SU-DHL-6 (cell line): Measurements from ENCODE around the gene MRPL54.

Source experiments
- H2AFZ ChIP-seq: fragments of 200-600 bp; sonication (generic); 2 replicates; pipeline ENCODE4 v1.6.1; 2014; ENCODE audit warnings: low read depth, mild to moderate bottlenecking, moderate library complexity, mixed read lengths, antibody characterized with exemption, low read length; ENCODE audit not compliant: severe bottlenecking
- H3F3A ChIP-seq: fragments of 200-600 bp; shearing (Covaris generic); 2 replicates; pipeline ENCODE4 v1.6.0; 2016; ENCODE audit warnings: antibody characterized with exemption, mild to moderate bottlenecking; ENCODE audit not compliant: insufficient read depth
- H3K27ac ChIP-seq: fragments of 200-600 bp; sonication (generic); 2 replicates; pipeline ENCODE4 v1.5.1; 2016; ENCODE audit warnings: low read depth, mild to moderate bottlenecking, low read length, moderate library complexity, mixed read lengths
- H3K27me3 ChIP-seq: fragments of 200-600 bp; sonication (generic), shearing (Covaris generic); 2 replicates; pipeline ENCODE4 v1.6.0; 2014; ENCODE audit warnings: mild to moderate bottlenecking, low read length
- H3K36me3 ChIP-seq: fragments of 200-600 bp; sonication (generic); 2 replicates; pipeline ENCODE4 v1.6.1; 2014; ENCODE audit warnings: mild to moderate bottlenecking, low read length, mixed read lengths
- H3K4me2 ChIP-seq: fragments of 300-600, 200-600 bp; shearing (Covaris generic), sonication (generic); 2 replicates; pipeline ENCODE4 v1.6.0; 2014; ENCODE audit warnings: low read length, low read depth, mild to moderate bottlenecking; ENCODE audit not compliant: poor library complexity, severe bottlenecking
- H3K4me3 ChIP-seq: fragments of 200-600 bp; sonication (generic); 2 replicates; pipeline ENCODE4 v1.5.1; 2014; ENCODE audit warnings: antibody characterized with exemption, low read length, mild to moderate bottlenecking, mixed read lengths; ENCODE audit not compliant: insufficient read depth, poor library complexity, severe bottlenecking
- H3K79me2 ChIP-seq: fragments of 200-600 bp; sonication (generic); 2 replicates; pipeline ENCODE4 v1.6.1; 2014; ENCODE audit warnings: mild to moderate bottlenecking, low read length, moderate library complexity; ENCODE audit not compliant: insufficient read depth
- H3K9ac ChIP-seq: fragments of 200-600 bp; sonication (generic); 2 replicates; pipeline ENCODE4 v1.7.0; 2014; ENCODE audit warnings: mild to moderate bottlenecking, low read length
- H3K9me2 ChIP-seq: fragments of 200-600 bp; sonication (generic); replicated peaks from 2 replicates; pipeline ENCODE4 v1.6.1; 2014; ENCODE audit warnings: low read length; ENCODE audit not compliant: insufficient read depth
- H3K9me3 ChIP-seq: fragments of 200-600 bp; sonication (generic); 2 replicates; pipeline ENCODE4 v1.6.1; 2014; ENCODE audit warnings: low read length, mixed read lengths; ENCODE audit not compliant: insufficient read depth
- H4K20me1 ChIP-seq: fragments of 200-600 bp; sonication (generic); 2 replicates; pipeline ENCODE4 v1.6.1; 2014; ENCODE audit warnings: low read depth, mild to moderate bottlenecking, antibody characterized with exemption, low read length, moderate library complexity, mixed read lengths
- CTCF ChIP-seq: fragments of 200-600 bp; sonication (generic); IDR thresholded peaks from one replicate; pipeline ENCODE4 v1.5.1; 2017; ENCODE audit warnings: antibody characterized with exemption, mild to moderate bottlenecking, low read length, moderate library complexity; ENCODE audit not compliant: insufficient read depth, poor library complexity, severe bottlenecking
- EZH2phosphoT487 ChIP-seq: fragments of 200-600 bp; sonication (generic), shearing (Covaris generic); conservative IDR thresholded peaks from 2 replicates; pipeline ENCODE4 v1.6.1; 2018; ENCODE audit warnings: mild to moderate bottlenecking, antibody characterized with exemption, low read length, moderate library complexity, mixed read lengths

The MRPL54 gene

DNA sequence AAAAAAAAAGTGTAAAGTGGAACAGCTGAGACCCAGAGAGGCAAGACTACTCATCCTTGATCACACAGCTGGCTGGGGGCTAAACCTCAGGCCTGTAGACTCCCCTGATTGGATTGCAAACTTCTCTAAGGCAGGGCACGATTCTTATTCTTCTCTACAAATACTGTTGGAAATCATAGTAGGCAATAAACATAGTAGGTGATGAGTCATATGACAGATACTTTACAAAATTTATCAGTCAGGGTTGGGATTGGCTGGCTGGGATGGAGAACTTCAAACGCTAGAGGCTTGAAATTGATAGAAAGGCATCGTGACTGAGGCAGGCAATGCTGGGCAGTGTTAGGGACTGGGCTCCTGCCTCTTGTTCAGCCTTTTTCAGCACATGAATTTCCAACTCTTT is 29.6 kb downstream of the MRPL54 start:
- Histone ChIP-seq H3K9ac (no peak overlapping the region), H3K79me2 (no peaks in the 10 kb centered on the region), H3K4me3 (no peak overlapping the region), H3K4me2 (no peak overlapping the region), H3F3A (no peaks in the 10 kb centered on the region), H3K9me2 (no peaks in the 10 kb centered on the region), H3K27me3 (no peaks in the 10 kb centered on the region), H3K27ac (no peak overlapping the region), H2AFZ (no peak overlapping the region), H4K20me1 (no peaks in the 10 kb centered on the region), H3K9me3 (no peaks in the 10 kb centered on the region), H3K36me3 (no peaks in the 10 kb centered on the region)
- TF ChIP-seq EZH2phosphoT487 (no peak), CTCF (no peak)

DNA sequence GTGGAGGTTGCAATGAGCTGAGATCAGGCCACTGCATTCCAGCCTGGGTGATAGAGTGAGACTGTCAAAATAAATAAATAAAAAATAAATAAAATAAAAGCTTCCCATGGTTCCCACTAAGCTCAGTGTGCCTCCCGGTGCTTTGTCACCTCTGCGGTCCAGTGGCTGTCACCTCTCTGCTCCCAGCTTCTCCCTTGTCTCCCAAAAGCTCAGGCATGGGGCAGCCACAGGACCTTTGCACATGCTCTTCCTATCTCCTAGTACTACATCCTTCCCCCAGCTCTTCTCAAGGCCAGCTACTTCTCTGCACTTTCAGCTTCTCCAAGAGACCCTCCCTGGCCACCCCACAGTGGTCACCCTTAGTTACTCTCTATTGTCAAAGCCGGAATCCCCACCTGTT is 31.3 kb downstream of the MRPL54 start:
- Histone ChIP-seq H3K4me2 (no peak overlapping the region), H3K9me2 (no peaks in the 10 kb centered on the region), H3K9me3 (no peaks in the 10 kb centered on the region), H3K79me2 (no peaks in the 10 kb centered on the region), H3K9ac (no peak overlapping the region), H4K20me1 (no peaks in the 10 kb centered on the region), H3F3A (no peaks in the 10 kb centered on the region), H3K4me3 (no peak overlapping the region), H3K27ac (no peak overlapping the region), H3K36me3 (no peaks in the 10 kb centered on the region), H3K27me3 (no peaks in the 10 kb centered on the region), H2AFZ (no peak overlapping the region)
- TF ChIP-seq EZH2phosphoT487 (no peak), CTCF (no peak)

- Histone ChIP-seq H3K9me3 (no peaks in the 10 kb centered on the region), H3K79me2 (no peaks in the 10 kb centered on the region), H3K9ac (no peak overlapping the region)
Measured at GRCh38 chr19:3796358-3796757, 33.9 kb downstream of the MRPL54 start.

More at GRCh38 chr19:3796358-3796757, 33.9 kb downstream of the MRPL54 start:
- no peak overlapping the region for H3K4me2 ChIP-seq
- no peak overlapping the region for H3K27ac ChIP-seq
- no peaks in the 10 kb centered on the region for H4K20me1 ChIP-seq
- no peak for TF ChIP-seq CTCF
- no peak for TF ChIP-seq EZH2phosphoT487
- no peak overlapping the region for H2AFZ ChIP-seq
- no peak overlapping the region for H3K4me3 ChIP-seq
- no peaks in the 10 kb centered on the region for H3K36me3 ChIP-seq
- H3K27me3 ChIP-seq, result no peaks in the 10 kb centered on the region
- no peaks in the 10 kb centered on the region for H3K9me2 ChIP-seq
- H3F3A ChIP-seq, result no peaks in the 10 kb centered on the region
